HG02884 (cell line): ENCODE results near the gene CEP104.

Experiments used
- ATAC-seq: cut with Tn5 transposase; IDR thresholded peaks from one replicate; pipeline ENCODE4 v1.9.1; 2021; ENCODE audit warnings: mild to moderate bottlenecking, moderate library complexity; ENCODE audit not compliant: unreplicated experiment

CEP104 gene

GRCh38 chr1:3767328-3767925 lies 89.6 kb downstream of the CEP104 start:
- ATAC-seq = no peak

GRCh38 chr1:3763351-3764125 lies 93.5 kb downstream of the CEP104 start:
- no peak for ATAC-seq

- no peak for ATAC-seq
Measured at GRCh38 chr1:3762873-3763228, 94.2 kb downstream of the CEP104 start.

- ATAC-seq = no peak
Measured at GRCh38 chr1:3762151-3762872, 94.7 kb downstream of the CEP104 start.
